Bronchial smooth muscle cell (primary cell): Measurements from ENCODE around the gene PDE6A. TPM values are rescaled to one million over a fixed set of nuclear protein-coding genes. Genes with fewer than 3 reads are reported as not detected.

ENCODE experiments used
- total RNA-seq: library from RNA; depleted of rRNA; stranded (reverse); fragments of >200 nt; gene quantifications from 2 replicates; pipeline ENCODE4 v1.2.1, GENCODE V29; 2014

Gene PDE6A
- total RNA-seq: not detected in 2 replicates

DNA sequence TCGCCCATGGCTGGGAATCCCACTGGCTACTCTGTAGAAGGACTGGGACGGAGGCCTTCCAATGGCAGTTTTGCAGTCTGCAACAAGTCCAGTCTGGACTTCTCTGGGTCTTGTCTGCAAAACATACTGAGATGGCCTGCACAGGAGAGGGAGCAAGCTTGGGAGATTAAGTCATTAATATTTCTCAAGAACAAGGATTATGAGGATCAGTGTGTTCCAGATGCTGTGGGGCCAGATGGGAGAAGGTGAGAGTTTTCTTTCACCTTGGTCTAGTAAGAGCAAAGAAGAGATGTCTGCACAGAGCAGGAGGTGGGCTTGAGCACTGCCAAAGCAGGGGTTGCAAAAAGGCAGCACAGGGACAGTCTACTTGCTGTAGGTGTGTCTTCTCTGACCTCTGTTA is at the start of gene PDE6A:
TSS of gene PDE6A (minus strand) at position 128 of the 400 bp plus-strand sequence. CDS start at position 8, 120 bp downstream.

DNA sequence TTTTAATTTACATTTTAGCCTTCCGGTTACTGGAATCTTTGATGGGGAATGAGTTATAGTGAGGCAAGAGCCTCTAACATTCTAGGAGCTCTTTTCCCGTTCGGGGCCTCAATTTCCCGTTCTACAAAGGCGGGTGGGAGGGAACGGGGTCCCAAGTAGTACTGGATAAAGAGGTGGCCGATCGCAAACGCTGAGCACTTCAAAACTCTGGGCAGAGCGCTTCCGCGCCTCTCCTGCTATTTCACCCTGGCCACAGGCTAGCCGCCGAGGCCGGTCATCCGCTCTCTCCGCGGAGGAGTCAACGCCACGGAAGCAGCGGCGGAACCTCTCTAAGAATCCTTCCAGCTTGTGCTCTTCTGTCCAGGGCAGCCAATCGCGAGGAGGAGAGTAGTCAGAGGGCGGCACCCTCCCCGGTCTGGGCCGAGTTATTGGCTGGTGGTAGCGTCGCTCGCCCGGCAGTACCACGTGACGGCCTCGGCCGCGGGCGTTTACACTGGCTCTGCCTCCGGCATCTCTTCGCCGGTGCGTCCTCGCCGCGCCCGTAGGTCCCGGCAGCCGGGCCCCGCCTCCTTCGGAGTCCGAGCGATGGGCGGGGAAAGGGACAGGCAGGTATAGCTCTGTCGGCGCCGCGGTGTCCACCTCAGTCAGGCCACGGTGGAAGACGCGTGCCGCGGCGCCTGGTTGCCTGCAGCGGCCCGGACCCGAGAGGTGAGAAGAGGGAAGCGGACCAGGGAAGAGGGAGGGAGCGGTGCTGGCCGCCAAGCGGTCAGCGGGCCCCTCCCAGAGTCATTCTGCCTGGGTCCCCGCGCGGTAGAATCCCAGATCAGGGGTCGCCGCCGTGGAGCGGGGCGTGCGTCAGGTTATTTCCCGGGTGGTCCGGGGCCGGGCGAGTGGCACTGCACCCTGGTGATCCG is 15.9 kb upstream of the PDE6A start, which contains the start of gene SLC26A2:
TSS of gene SLC26A2 (plus strand) at position 487 of the 914 bp plus-strand sequence. CDS start 16,895 bp downstream, outside the sequence.

Other genes with a start within 250 kb of the PDE6A start
- 0.16 and 0.17 TPM in 2 replicates for gene PPARGC1B, start 214.5 kb downstream of the PDE6A start, total RNA-seq
- 6.9 and 8.4 TPM in 2 replicates for gene SLC26A2, start 16.0 kb upstream of the PDE6A start, total RNA-seq
- 7.4 and 9.1 TPM in 2 replicates for gene TIGD6, start 55.9 kb upstream of the PDE6A start, total RNA-seq
- gene HMGXB3, start 55.9 kb upstream of the PDE6A start, total RNA-seq: 22.1 and 25.4 TPM in 2 replicates
- gene CSF1R, start 141.8 kb upstream of the PDE6A start, total RNA-seq: under 0.01 TPM in 1 of 2 replicates, not detected in the other
- 71.1 and 110 TPM in 2 replicates for gene PDGFRB, start 211.1 kb upstream of the PDE6A start, total RNA-seq
- not detected in 2 replicates for gene CDX1, start 222.0 kb upstream of the PDE6A start, total RNA-seq
- gene SLC6A7, start 245.3 kb upstream of the PDE6A start, total RNA-seq: not detected in 2 replicates